Choroid plexus epithelial cell (primary cell): ENCODE results near the gene NSUN4.
"Not testable (repeated sequence)": the region's sequence is repeated elsewhere in the genome, so short reads cannot be mapped to it uniquely, and the experiment has no call there.

ENCODE experiments used
- DNase-seq: peaks from one replicate; pipeline ENCODE4 v3.0.0-alpha.2; 2010; ENCODE audit warnings: low read depth
- H3K4me3 ChIP-seq: 2 replicates; pipeline ENCODE4 v1.5.1; 2011; ENCODE audit warnings: low read depth, mild to moderate bottlenecking, control low read depth, low read length, moderate library complexity
- CTCF ChIP-seq: conservative IDR thresholded peaks from 2 replicates; pipeline ENCODE4 v1.5.1; 2011; ENCODE audit warnings: low read depth, mild to moderate bottlenecking, control low read depth, inconsistent platforms, low read length, moderate library complexity

NSUN4 gene

GRCh38 chr1:46333300-46334029, 7.1 kb upstream of the NSUN4 start:
- TF ChIP-seq CTCF = peak; percentile 56

GRCh38 chr1:46334030-46334384, 6.6 kb upstream of the NSUN4 start:
- no peak for TF ChIP-seq CTCF
- DNase-seq = no peak
- no peak overlapping the region for H3K4me3 ChIP-seq

More at GRCh38 chr1:46333300-46334029, 7.1 kb upstream of the NSUN4 start:
- no peak overlapping the region for H3K4me3 ChIP-seq
- peak; percentile 64 for DNase-seq

GRCh38 chr1:46335081-46335480, 5.5 kb upstream of the NSUN4 start:
- DNase-seq = no peak

GRCh38 chr1:46337409-46337808, 3.2 kb upstream of the NSUN4 start:
- DNase-seq, H3K4me3 ChIP-seq: not testable (repeated sequence)

More at GRCh38 chr1:46335081-46335480, 5.5 kb upstream of the NSUN4 start:
- TF ChIP-seq CTCF = no peak
- no peak overlapping the region for H3K4me3 ChIP-seq

- no peak for DNase-seq
- H3K4me3 ChIP-seq = peak overlapping the region; percentile 91
- no peak for TF ChIP-seq CTCF
Measured at GRCh38 chr1:46341222-46342083, 846 bp downstream of the NSUN4 start.

GRCh38 chr1:46342084-46342656, 1.6 kb downstream of the NSUN4 start:
- H3K4me3 ChIP-seq = no peak overlapping the region
- DNase-seq = peak; percentile 79

More at GRCh38 chr1:46342084-46342656, 1.6 kb downstream of the NSUN4 start:
- peak; percentile 59 for TF ChIP-seq CTCF
